Heart left ventricle (tissue), 16 donors: ENCODE results near the gene SRF. TPM values are rescaled to one million over a fixed set of nuclear protein-coding genes. Genes with fewer than 3 reads are reported as not detected.

ENCODE experiments used
- ATAC-seq, 4 donors: fragments of 200-7000 bp; cut with Tn5 transposase; one replicate each; pipeline ENCODE4 v1.9.1; 2020 to 2022; ENCODE audit warnings: moderate library complexity in 4 of 4, mild to moderate bottlenecking in 3 of 4, moderate number of reproducible peaks in 1 of 4
- DNase-seq, 5 donors: peaks; one replicate each; pipeline ENCODE4 v3.0.0-alpha.2; 2020
- H3K27ac ChIP-seq, 12 donors: fragments of 200-600 bp; sonication (generic) in 4 of 12; one replicate each; pipeline versions ENCODE4 v1.5.0 to v1.8.0; 2016 to 2022; ENCODE audit warnings: mild to moderate bottlenecking in 2 of 12
- H3K27me3 ChIP-seq, 9 donors: fragments of 200-600 bp; sonication (generic) in 2 of 9; one replicate each; pipeline versions ENCODE4 v1.5.1 to v1.8.0; 2016 to 2022; ENCODE audit warnings: mild to moderate bottlenecking in 3 of 9
- H3K36me3 ChIP-seq, 9 donors: fragments of 200-600 bp; sonication (generic) in 2 of 9; one replicate each; pipeline versions ENCODE4 v1.5.0 to v1.8.0; 2018 to 2022; ENCODE audit warnings: mild to moderate bottlenecking in 2 of 9
- H3K4me1 ChIP-seq, 12 donors: fragments of 200-600 bp; sonication (generic) in 4 of 12; one replicate each; pipeline versions ENCODE4 v1.5.0 to v1.8.0; 2016 to 2022; ENCODE audit warnings: mild to moderate bottlenecking in 3 of 12
- H3K4me3 ChIP-seq, 12 donors: fragments of 200-600 bp; sonication (generic) in 4 of 12; one replicate each; pipeline versions ENCODE4 v1.5.0 to v1.8.0; 2017 to 2022; ENCODE audit warnings: mild to moderate bottlenecking in 9 of 12, moderate library complexity in 4 of 12
- H3K9me3 ChIP-seq, 12 donors: fragments of 200-600 bp; sonication (generic) in 4 of 12; one replicate each; pipeline versions ENCODE4 v1.5.0 to v1.8.0; 2016 to 2022; ENCODE audit warnings: mild to moderate bottlenecking in 1 of 12
- POLR2A ChIP-seq, 2 donors: fragments of 450-650 bp; IDR thresholded peaks; one replicate each; pipeline ENCODE4 v1.6.1; 2017; ENCODE audit warnings: antibody characterized with exemption in 2 of 2, mild to moderate bottlenecking in 2 of 2, moderate library complexity in 2 of 2
- WGBS, 4 donors: extraction: QIAGEN DNeasy Blood & Tissue Kit in 2 of 4; methylation state at CpG; one replicate each; pipeline versions ENCODE4 v1.1.5 to v1.1.7; 2013 to 2018; 5-methylcytosine and 5-hydroxymethylcytosine counted together
- intact Hi-C, 10 donors: fragments of 100-400 bp; cut with DNase I; formaldehyde crosslinking; loops; one replicate each; pipeline versions ENCODE4 v1.11.1 to v1.14.2; 2022
- polyA plus RNA-seq, 2 donors: library from polyadenylated mRNA; stranded (reverse); fragments of 200-250 nt; gene quantifications; one replicate each; pipeline ENCODE4 v1.2.3, GENCODE V29; 2013
- total RNA-seq, 9 donors: library from RNA; depleted of rRNA in 2 of 9; stranded (reverse); fragments of >200 nt in 2 of 9; fragmentation: NEBNext Ultra II Directional in 3 of 9; extraction: Animal tissue kit (Norgen Biotek cat#: 25700) in 3 of 9; gene quantifications; one replicate each; pipeline versions ENCODE4 v1.1.0 to v1.2.4, GENCODE V29; 2016 to 2023
- TF ChIP-seq, protein P1 (sequence below), 12 donors: fragments of 200-600 bp; sonication (generic) in 4 of 12; IDR thresholded peaks; one replicate each; pipeline versions ENCODE4 v1.5.0 to v1.8.0; 2018 to 2022; ENCODE audit warnings: antibody characterized with exemption in 12 of 12, mild to moderate bottlenecking in 5 of 12
- donor health status: ischemic (EF 13 %, LVEDD 7.1; RV severe dilation, severe dysfunction).
- donor health status: healthy with polysubstance abuse.
- donor health status: DM: no; HTN: yes; CAD: no.
- donor health status: DM: no; HTN: no; CAD: no.
- donor health status: ischemic (EF 25% LVEDD 6.9; RV normal size, moderate dysfunction).
- donor health status: ischemic (EF 25% LVEDD 5.7; RV mildly dilated, moderate dysfunction).
- donor health status: healthy.
- donor health status: DM: yes; HTN: yes; CAD: no.
- donor health status: ischemic (EF 35%, LVEDD 5.7; RV mildly dilated, moderate dysfunction).
- donor health status: nonischemic (EF 11% LVEDD 7.7; RV severe dilation, severe dysfunction).
- donor health status: DM: yes; HTN: yes; CAD: no.
- donor health status: PGD.
- donor health status: ischemic (EF 29% LVEDD 5.4; RV normal size, mild dysfunction).
- donor health status: nonischemic (EF 23%, LVEDD 6.1; RV moderate dilation, normal function).

The SRF gene
- total and polyA plus RNA-seq, 11 donors: 43.5 to 94.4 (median 73.3) TPM

DNA sequence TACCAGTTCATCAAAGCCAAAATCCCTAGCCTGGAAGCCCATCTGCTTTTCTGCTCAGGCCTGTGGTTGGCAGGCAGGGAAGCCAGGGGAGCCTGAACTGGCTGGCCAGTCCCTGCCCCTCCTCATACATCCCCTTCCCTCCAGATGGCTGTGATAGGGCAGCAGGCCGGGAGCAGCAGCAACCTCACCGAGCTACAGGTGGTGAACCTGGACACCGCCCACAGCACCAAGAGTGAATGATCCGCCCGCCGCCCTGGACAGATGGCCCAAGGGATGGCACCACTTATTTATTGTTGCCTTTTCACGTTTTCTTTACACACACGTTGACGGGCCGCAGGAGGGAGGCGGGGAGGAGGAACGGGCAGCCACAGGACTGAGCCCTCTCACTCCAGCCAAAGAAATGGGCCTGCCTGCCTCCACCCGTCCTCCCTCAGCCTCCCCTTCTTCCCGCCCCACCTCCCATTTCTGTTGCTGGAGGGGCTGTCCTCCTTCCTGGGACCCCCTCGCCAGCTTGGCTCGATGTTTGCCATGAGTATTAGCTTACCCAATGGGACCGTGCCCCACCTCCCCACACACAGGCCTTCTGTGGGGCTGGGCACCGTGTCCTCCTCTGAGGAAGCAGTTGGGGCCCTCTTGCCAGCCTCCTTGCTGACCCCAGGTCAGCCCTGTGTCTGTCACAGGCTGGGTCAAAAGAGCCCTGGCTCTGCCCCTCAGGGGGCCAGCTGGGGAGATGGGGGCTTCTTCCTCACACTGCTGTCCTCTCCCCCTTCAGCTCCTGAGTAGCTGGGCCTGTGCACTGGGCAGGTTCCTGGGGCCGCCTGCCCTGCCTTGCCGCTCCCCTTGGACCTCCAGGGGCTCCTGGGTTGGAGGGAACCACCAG is 8.1 kb downstream of the SRF start:
- WGBS, 4 donors: 88 to 91% (median 89%) methylated on average over 20 of the region's 20 CpGs
- intact Hi-C loops: no loop called here

DNA sequence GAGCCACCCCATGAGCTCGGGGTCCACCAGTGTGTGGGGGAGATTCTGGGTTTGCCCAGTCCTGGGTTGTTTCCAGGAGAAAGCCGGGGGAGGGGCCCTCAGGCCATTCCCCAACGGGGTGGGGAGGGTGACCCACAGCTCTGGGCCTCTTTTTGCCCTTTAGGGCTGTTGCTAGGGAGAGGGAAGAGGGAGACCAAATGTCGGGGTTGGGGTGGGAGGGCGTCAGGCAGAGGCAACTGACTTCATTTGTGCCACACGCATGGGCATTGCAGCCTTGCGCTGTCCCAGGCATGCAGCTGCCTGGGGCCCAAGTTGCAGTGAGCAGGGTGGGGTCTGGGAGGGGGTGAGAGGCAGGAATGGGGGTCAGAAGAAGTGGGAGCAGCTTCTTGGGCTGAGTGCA is 9.0 kb downstream of the SRF start:
- no peak for TF ChIP-seq POLR2A (IDR thresholded peaks at IDR 0.05)
- TF ChIP-seq, protein P1, sequence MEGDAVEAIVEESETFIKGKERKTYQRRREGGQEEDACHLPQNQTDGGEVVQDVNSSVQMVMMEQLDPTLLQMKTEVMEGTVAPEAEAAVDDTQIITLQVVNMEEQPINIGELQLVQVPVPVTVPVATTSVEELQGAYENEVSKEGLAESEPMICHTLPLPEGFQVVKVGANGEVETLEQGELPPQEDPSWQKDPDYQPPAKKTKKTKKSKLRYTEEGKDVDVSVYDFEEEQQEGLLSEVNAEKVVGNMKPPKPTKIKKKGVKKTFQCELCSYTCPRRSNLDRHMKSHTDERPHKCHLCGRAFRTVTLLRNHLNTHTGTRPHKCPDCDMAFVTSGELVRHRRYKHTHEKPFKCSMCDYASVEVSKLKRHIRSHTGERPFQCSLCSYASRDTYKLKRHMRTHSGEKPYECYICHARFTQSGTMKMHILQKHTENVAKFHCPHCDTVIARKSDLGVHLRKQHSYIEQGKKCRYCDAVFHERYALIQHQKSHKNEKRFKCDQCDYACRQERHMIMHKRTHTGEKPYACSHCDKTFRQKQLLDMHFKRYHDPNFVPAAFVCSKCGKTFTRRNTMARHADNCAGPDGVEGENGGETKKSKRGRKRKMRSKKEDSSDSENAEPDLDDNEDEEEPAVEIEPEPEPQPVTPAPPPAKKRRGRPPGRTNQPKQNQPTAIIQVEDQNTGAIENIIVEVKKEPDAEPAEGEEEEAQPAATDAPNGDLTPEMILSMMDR (IDR thresholded peaks at IDR 0.05): no peak
- DNase-seq (peak in 1 of 5 donors; percentile 14), ATAC-seq (no peak)
- Histone ChIP-seq H3K36me3 (peaks cover 0 to 65% (median 59%) of the 10 kb centered on the region in 9 donors), H3K4me1 (peaks cover 9 to 42% (median 26%) of the 10 kb centered on the region in 12 donors), H3K9me3 (no peaks in the 10 kb centered on the region), H3K27ac (peak overlapping the region in 1 of 12 donors; percentile 49), H3K4me3 (no peak overlapping the region), H3K27me3 (no peaks in the 10 kb centered on the region)
- intact Hi-C loops: loop anchor here in 2 of 10 donors (5.0 to 10.0 kb wide), 2 partner anchors 47 to 175 kb away; partner anchors contain the start of gene DNPH1 (in 1 of the 2)
- 77 to 82% (median 80%) methylated on average over 7 of the region's 7 CpGs for WGBS, 4 donors

More for the DNA sequence above, 8.1 kb downstream of the SRF start:
- DNase-seq (peak in 1 of 5 donors; percentile 48), ATAC-seq (no peak)
- H3K27ac ChIP-seq: peak overlapping the region in 1 of 12 donors; percentile 49
- no peaks in the 10 kb centered on the region for H3K9me3 ChIP-seq
- H3K36me3 ChIP-seq: peaks cover 0 to 62% (median 55%) of the 10 kb centered on the region in 9 donors
- no peaks in the 10 kb centered on the region for H3K27me3 ChIP-seq
- TF ChIP-seq, protein P1 (IDR thresholded peaks at IDR 0.05): no peak
- TF ChIP-seq POLR2A (IDR thresholded peaks at IDR 0.05): no peak
- no peak overlapping the region for H3K4me3 ChIP-seq
- H3K4me1 ChIP-seq: peaks cover 12 to 47% (median 31%) of the 10 kb centered on the region in 12 donors

DNA sequence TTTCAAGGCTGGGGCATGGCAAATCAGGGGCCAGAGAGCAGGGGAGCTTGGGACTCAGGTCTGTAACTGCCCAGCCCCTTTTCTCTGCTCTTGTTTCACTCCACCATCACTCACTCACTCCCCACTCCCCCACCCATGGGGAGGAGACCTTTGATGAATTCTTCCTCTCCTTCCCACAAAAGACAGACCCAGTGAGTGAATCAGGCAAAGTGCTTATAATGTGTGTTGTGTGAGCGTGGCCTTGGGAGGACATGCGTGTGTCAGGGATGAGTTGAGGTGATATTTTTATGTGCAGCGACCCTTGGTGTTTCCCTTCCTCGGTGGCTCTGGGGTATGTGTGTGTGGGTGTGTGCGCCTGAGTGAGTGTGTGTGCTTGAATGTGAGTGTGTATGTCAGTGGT is 9.9 kb downstream of the SRF start:
- DNase-seq (peak in 1 of 5 donors; percentile 22), ATAC-seq (no peak)
- Histone ChIP-seq H3K4me1 (peaks cover 4 to 32% (median 18%) of the 10 kb centered on the region in 12 donors), H3K4me3 (no peak overlapping the region), H3K9me3 (no peaks in the 10 kb centered on the region), H3K27ac (peak overlapping the region in 1 of 12 donors; percentile 85), H3K27me3 (no peaks in the 10 kb centered on the region), H3K36me3 (peaks cover 0 to 65% (median 59%) of the 10 kb centered on the region in 9 donors)
- no peak for TF ChIP-seq POLR2A (IDR thresholded peaks at IDR 0.05)
- TF ChIP-seq, protein P1 (IDR thresholded peaks at IDR 0.05): no peak
- whole genome bisulfite sequencing, 4 donors: 66 to 80% (median 68%) methylated on average over 5 of the region's 5 CpGs
- intact Hi-C loops: loop anchor here in 2 of 10 donors (5.0 to 10.0 kb wide), 2 partner anchors 46 to 174 kb away; partner anchors contain the start of gene DNPH1 (in 1 of the 2)

DNA sequence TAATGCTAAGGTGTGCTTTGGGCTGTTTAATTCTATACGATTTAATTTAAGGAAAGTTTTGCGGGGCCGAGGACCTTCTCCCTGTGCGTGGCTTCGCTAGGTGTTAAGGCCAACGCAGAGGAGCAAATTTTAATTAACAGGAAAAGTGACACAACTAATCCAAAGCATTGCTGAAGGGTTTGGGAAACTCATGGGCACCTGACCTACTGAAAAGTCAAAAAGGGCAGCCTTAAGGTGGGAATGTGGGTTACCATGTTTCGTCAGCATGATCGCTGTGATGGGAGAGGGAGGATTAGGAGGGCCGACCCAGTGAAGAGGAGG is 10.5 kb downstream of the SRF start:
- peaks cover 0 to 65% (median 59%) of the 10 kb centered on the region in 9 donors for H3K36me3 ChIP-seq
- H3K9me3 ChIP-seq: no peaks in the 10 kb centered on the region
- intact Hi-C loops: loop anchor here in 2 of 10 donors (5.0 to 10.0 kb wide), 2 partner anchors 46 to 173 kb away; partner anchors contain the start of gene DNPH1 (in 1 of the 2)
- no peak for ATAC-seq
- peaks cover 4 to 29% (median 17%) of the 10 kb centered on the region in 12 donors for H3K4me1 ChIP-seq
- peak overlapping the region; percentile 47 to 94 (median 82) for H3K4me3 ChIP-seq
- H3K27ac ChIP-seq: peak overlapping the region; percentile 16 to 85 (median 70)
- DNase-seq: no peak
- 40 to 47% (median 42%) methylated on average over 9 of the region's 9 CpGs for WGBS, 4 donors
- TF ChIP-seq, protein P1 (IDR thresholded peaks at IDR 0.05): no peak
- TF ChIP-seq POLR2A (IDR thresholded peaks at IDR 0.05): no peak
- no peaks in the 10 kb centered on the region for H3K27me3 ChIP-seq
